ENCODE measurements around the gene ZNF19. TPM values are rescaled to one million over a fixed set of nuclear protein-coding genes. Genes with fewer than 3 reads are reported as not detected.

Gene ZNF19
- total RNA-seq, 8 experiments from 2014 or later = 2.5 to 27.6 (median 8.1) TPM

DNA sequence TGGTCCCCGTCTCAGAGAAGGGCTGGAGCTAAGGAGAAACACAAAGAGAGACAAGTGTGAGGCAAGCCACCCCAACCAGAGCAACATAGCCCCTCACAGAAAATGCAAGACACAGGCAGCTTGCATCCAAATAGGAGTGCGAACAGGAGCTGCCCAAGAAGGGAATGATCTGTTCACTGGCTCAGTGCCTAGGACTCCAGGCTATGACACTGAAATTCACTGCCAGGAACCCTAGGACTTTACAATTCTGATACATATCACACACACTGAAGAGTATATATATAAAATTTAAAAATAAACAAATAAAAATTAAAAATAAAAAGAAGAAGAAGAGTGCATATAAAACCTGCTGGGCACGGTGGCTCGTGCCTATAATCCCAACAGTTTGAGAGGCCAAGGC lies 32.3 kb downstream of the ZNF19 start:
- in situ Hi-C loops (cut with MboI; ENCODE audit: low pct_unique_long_range_greater_than_20kb in 2 of 9, low sequenced_read_pairs in 9 of 9, unreplicated experiment in 9 of 9) = no loop called here
- Histone ChIP-seq H3K4me3 (no peak overlapping the region), H3K27ac (no peak overlapping the region), H3K4me1 (replicated peaks in 1 of 2) (peaks cover 8 to 11% of the 10 kb centered on the region in 2 donors)
- 67 to 100% (median 93%) methylated on average over 1 to 4 of the region's 4 CpGs; no CpG with 5 or more reads in 1 of the 10 experiments for WGBS, 10 experiments
- no peak for ATAC-seq (replicated peaks in 6 of 8)

DNA sequence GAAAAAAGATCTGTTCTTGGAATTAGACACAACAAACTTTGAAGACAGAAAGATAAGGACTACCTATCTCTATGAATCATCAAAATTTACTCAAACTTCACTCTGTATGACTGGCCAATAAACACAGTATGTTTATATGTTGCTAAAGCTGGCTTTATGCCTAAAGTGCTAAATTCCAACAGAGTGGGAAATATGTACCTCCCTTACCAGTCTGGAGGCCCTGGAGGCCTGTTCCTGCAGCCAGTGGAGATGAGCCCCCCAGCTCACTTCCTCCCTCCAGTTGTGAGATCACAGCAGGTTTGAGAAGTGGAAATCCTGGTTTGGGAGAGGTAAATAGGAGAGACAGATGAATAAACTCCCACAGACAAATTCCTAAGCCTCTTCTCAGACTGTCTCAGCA lies 36.1 kb downstream of the ZNF19 start:
- in situ Hi-C loops (cut with MboI; ENCODE audit: low pct_unique_long_range_greater_than_20kb in 2 of 9, low sequenced_read_pairs in 9 of 9, unreplicated experiment in 9 of 9) = no loop called here
- no peak for ATAC-seq (replicated peaks in 6 of 8)
- Histone ChIP-seq H3K27ac (no peak overlapping the region), H3K4me1 (replicated peaks in 1 of 2) (no peaks in the 10 kb centered on the region), H3K4me3 (no peak overlapping the region)

DNA sequence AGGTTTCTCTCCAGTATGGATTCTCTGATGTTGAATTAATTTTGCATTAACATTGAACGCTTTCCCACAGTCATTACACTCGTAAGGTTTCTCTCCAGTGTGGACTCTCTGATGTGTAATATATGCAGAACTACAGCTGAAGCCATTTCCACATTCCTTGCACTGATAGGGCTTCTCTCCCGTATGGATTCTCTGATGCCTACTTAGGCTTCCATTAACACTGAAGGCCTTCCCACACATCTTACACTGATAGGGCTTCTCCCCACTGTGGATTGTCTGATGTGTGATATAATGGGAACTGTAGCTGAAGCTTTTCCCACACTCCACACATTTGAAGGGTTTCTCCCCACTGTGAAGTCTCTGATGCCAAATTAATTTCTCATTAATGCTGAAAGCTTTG lies 40.1 kb downstream of the ZNF19 start:
- H3K4me1 ChIP-seq (replicated peaks in 1 of 2) = no peaks in the 10 kb centered on the region
- in situ Hi-C loops (cut with MboI; ENCODE audit: low pct_unique_long_range_greater_than_20kb in 2 of 9, low sequenced_read_pairs in 9 of 9, unreplicated experiment in 9 of 9) = loop anchor here in 1 of 9 experiments (25.0 kb wide), 1 partner anchor 163 kb away; no protein-coding TSS in a partner anchor
- H3K27ac ChIP-seq = no peak overlapping the region
- no peak overlapping the region for H3K4me3 ChIP-seq
- no peak for ATAC-seq (replicated peaks in 6 of 8)
- WGBS, 10 experiments = 90 to 100% (median 96%) methylated on average over 1 to 3 of the region's 3 CpGs; no CpG with 5 or more reads in 4 of the 10 experiments

DNA sequence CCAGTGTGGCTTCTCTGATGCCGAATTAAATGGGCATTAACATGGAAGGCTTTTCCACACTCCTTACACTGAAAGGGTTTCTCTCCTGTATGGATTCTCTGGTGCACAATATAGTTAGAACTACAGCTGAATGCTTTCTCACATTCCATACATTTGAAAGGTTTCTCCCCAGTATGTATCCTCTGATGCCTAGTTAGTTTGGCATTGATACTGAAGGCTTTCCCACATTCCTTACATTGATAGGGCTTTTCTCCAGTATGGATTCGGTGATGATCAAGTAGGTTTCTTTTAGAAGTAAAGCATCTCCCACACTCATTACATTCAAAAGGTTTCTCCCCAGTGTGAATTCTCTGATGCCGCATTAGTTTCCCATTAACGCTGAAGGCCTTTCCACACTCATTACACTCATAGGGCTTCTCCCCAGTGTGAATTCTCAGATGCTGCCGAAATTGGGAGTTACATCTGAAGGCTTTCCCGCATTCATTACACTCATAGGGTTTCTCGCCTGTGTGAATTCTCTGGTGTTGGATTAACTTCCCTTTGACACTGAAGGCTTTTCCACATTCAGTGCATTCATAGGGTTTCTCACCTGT lies 40.8 kb downstream of the ZNF19 start:
- Histone ChIP-seq H3K27ac (no peak overlapping the region), H3K4me1 (replicated peaks in 1 of 2) (no peaks in the 10 kb centered on the region)

DNA sequence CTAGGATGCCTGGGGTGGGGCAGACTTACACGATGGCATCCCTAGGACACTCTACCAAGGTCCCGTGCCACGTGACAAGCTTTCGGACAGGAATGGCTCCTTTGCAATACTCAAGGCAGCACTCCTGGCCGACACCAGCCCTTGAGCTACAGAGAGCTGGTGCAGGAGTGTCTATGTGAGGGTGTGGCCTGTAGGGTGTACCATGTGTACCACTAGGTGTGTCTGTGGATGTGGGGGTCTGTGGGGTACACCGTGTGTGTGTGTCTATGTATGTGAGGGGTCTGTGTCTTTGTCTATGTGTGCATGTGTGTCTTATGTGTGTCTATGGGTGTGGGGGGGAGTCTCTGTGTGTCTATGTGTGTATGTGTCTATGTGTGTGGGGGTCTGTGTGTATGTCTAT lies 45.4 kb downstream of the ZNF19 start:
- H3K4me3 ChIP-seq = no peak overlapping the region
- WGBS, 10 experiments = 60 to 100% (median 86%) methylated on average over 1 to 3 of the region's 6 CpGs; no CpG with 5 or more reads in 5 of the 10 experiments
- H3K27ac ChIP-seq = no peak overlapping the region
- no peak for ATAC-seq (replicated peaks in 6 of 8)
- no peaks in the 10 kb centered on the region for H3K4me1 ChIP-seq (replicated peaks in 1 of 2)
- in situ Hi-C loops (cut with MboI; ENCODE audit: low pct_unique_long_range_greater_than_20kb in 2 of 9, low sequenced_read_pairs in 9 of 9, unreplicated experiment in 9 of 9) = loop anchor here in 1 of 9 experiments (25.0 kb wide), 1 partner anchor 169 kb away; no protein-coding TSS in a partner anchor

More for the DNA sequence above, 40.8 kb downstream of the ZNF19 start:
- in situ Hi-C loops (cut with MboI; ENCODE audit: low pct_unique_long_range_greater_than_20kb in 2 of 9, low sequenced_read_pairs in 9 of 9, unreplicated experiment in 9 of 9) = loop anchor here in 1 of 9 experiments (25.0 kb wide), 1 partner anchor 164 kb away; no protein-coding TSS in a partner anchor
- ATAC-seq (replicated peaks in 6 of 8) = no peak
- 92 to 100% (median 97%) methylated on average over 1 to 7 of the region's 7 CpGs; no CpG with 5 or more reads in 2 of the 10 experiments for WGBS, 10 experiments
- no peak overlapping the region for H3K4me3 ChIP-seq

DNA sequence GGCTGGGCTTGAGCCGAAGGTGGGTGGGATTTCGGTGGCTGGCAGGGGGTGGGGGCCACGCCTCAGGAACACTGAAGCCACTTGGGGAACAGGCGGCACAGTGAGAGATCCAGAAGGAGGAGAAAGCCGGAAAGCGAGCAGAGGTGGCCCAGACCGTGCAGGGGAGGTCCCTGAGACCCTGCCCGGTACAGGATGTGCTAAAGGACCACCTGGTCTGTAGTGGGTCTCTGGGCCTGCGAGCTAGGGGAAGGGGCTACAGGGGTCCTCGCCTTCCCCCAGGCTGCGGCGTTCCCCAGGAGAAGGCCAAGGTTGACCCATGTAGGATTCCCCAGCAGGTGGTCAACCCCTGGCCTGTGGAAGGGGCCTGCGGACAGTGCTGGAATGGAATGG lies 47.1 kb downstream of the ZNF19 start, which contains the start of gene TLE7:
Gene TLE7, minus strand, starts transcription at position 4 of the 390 bp plus-strand sequence. CDS start 8,730 bp downstream, outside the sequence.
- Histone ChIP-seq H3K27ac (no peak within 1 kb of the TSS), H3K4me1 (replicated peaks in 1 of 2) (no peaks in the 10 kb centered on the region), H3K4me3 (no peak within 1 kb of the TSS)
- ATAC-seq (replicated peaks in 6 of 8) = no peak
- no CpG with 5 or more reads among the region's 13 CpGs for WGBS, 10 experiments
- in situ Hi-C loops (cut with MboI; ENCODE audit: low pct_unique_long_range_greater_than_20kb in 2 of 9, low sequenced_read_pairs in 9 of 9, unreplicated experiment in 9 of 9) = loop anchor here in 1 of 9 experiments (25.0 kb wide), 1 partner anchor 170 kb away; no protein-coding TSS in a partner anchor

DNA sequence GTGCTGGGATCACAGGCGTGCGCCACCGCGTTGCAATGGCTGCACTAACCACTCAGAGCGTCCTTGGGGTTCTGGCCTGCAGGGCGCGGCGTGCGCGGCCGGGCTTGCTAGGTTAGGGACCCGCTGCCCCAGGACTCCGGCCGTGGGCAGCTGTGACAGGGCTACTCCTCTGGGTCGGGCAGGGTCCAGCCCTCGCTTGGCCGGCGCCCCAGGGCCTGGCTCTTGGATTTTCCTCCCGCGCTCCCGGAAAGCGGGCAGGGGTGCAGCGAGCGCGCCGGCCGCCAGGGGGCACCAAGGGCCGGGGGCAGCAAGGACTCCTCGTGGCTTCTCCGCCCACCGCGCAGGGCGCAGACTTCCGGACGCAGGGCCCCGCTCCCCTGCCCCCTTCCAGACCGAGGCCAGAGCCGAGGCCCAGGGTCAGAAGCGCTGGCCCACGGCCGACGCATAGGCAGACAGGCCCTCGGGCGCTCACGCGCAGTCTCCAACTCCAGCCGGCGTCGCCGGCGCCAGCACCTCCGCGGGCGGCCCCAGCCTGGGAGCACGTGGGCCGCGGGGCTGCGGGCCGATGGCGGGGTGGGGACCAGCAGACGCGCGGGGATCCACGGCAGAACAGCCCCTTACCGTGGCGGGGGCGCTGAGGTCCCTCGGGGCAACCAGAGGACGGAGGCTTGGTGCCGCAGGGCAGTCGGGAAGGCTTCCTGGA lies 47.6 kb downstream of the ZNF19 start:
- Histone ChIP-seq H3K27ac (no peak overlapping the region), H3K4me1 (replicated peaks in 1 of 2) (no peaks in the 10 kb centered on the region), H3K4me3 (no peak overlapping the region)
- no peak for ATAC-seq (replicated peaks in 6 of 8)
- in situ Hi-C loops (cut with MboI; ENCODE audit: low pct_unique_long_range_greater_than_20kb in 2 of 9, low sequenced_read_pairs in 9 of 9, unreplicated experiment in 9 of 9) = loop anchor here in 1 of 9 experiments (25.0 kb wide), 1 partner anchor 171 kb away; no protein-coding TSS in a partner anchor
- 30 to 90% (median 60%) methylated on average over 2 to 7 of the region's 71 CpGs; no CpG with 5 or more reads in 7 of the 10 experiments for WGBS, 10 experiments

DNA sequence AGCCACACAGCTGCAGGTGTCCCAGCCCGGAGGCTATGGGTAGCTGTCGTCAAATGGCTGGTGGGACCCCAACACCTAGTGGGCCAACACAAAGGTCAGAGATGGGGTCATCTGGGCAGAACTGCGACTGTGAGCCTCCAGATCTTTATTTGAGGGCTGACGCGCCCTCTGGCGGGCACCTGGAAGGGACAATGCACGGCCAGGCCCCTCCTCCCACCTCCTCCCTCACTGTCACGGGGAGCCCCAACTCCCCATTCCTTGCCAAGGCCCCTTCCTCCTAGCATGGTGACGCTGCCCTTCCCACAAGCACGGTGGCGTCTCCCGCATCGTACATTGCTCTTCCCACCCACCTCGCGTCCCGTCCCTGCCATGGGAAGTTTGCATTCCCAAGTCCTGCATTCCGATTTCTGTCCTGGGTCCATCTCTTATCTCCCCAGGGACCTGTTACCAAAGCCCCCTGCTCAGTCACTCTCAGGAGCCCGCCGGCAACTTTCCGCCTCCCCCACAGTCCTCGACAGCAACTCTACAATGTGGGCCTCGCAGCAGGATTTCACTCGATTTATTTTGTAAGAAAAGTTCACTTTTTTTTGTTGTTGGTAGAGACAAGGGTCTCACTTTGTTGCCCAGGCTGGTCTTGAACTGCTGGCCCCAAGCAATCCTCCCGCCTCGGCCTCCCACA lies 48.3 kb downstream of the ZNF19 start:
- no peak for ATAC-seq (replicated peaks in 6 of 8)
- Histone ChIP-seq H3K4me1 (replicated peaks in 1 of 2) (no peaks in the 10 kb centered on the region), H3K4me3 (no peak overlapping the region), H3K27ac (no peak overlapping the region)
- in situ Hi-C loops (cut with MboI; ENCODE audit: low pct_unique_long_range_greater_than_20kb in 2 of 9, low sequenced_read_pairs in 9 of 9, unreplicated experiment in 9 of 9) = loop anchor here in 1 of 9 experiments (25.0 kb wide), 1 partner anchor 171 kb away; no protein-coding TSS in a partner anchor
- 20 to 95% (median 69%) methylated on average over 1 to 16 of the region's 25 CpGs; no CpG with 5 or more reads in 2 of the 10 experiments for WGBS, 10 experiments

DNA sequence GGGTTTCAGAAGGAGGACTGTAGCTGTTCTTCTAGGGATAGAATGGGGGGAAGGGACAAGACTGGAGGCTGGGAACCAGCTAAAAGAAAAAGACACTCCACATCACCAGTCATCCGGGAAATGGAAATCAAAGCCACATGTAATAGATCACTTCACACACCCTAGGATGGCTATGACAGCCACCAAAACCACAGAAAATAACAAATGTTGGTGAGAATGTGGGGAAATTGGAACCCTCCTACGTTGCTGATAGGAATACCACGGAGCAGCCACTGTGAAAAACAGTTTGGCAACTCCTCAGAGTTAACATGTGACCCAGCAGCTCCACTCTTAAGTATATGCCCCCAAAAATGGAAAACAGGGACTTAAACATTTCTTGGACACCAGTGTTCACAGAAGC lies 49.6 kb downstream of the ZNF19 start:
- peak in 1 of 8 experiments; percentile 52 for ATAC-seq (replicated peaks in 6 of 8)
- H3K4me3 ChIP-seq = no peak overlapping the region
- H3K4me1 ChIP-seq (replicated peaks in 1 of 2) = no peaks in the 10 kb centered on the region
- in situ Hi-C loops (cut with MboI; ENCODE audit: low pct_unique_long_range_greater_than_20kb in 2 of 9, low sequenced_read_pairs in 9 of 9, unreplicated experiment in 9 of 9) = loop anchor here in 1 of 9 experiments (25.0 kb wide), 1 partner anchor 173 kb away; no protein-coding TSS in a partner anchor
- 0 to 38% (median 21%) methylated on average over 1 to 3 of the region's 3 CpGs; no CpG with 5 or more reads in 6 of the 10 experiments for WGBS, 10 experiments
- H3K27ac ChIP-seq = no peak overlapping the region

DNA sequence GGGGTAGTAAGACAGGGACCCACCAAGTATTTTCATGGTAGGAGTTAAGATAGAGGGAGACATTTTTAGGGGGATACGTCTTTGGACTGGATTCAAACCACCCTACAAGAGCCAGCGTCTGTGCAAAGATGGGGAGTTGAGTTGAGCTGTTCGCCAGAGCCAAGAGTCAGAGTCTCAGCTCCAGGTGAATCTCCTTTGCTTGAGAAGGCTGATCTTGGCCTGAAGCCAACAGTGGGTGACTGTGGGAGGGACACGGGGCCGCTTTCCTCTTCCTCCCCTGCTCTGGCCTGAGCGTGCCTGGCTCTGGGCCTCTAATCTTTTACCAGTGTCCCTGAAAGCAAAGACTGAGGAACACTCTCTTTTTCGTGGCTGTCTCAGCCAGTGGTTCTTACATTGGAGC lies 52.7 kb downstream of the ZNF19 start:
- in situ Hi-C loops (cut with MboI; ENCODE audit: low pct_unique_long_range_greater_than_20kb in 2 of 9, low sequenced_read_pairs in 9 of 9, unreplicated experiment in 9 of 9) = loop anchor here in 1 of 9 experiments (25.0 kb wide), 1 partner anchor 176 kb away; no protein-coding TSS in a partner anchor
- ATAC-seq (replicated peaks in 6 of 8) = no peak
- 0 to 92% (median 40%) methylated on average over 1 to 5 of the region's 7 CpGs; no CpG with 5 or more reads in 3 of the 10 experiments for WGBS, 10 experiments
- Histone ChIP-seq H3K27ac (no peak overlapping the region), H3K4me3 (no peak overlapping the region), H3K4me1 (replicated peaks in 1 of 2) (no peaks in the 10 kb centered on the region)

DNA sequence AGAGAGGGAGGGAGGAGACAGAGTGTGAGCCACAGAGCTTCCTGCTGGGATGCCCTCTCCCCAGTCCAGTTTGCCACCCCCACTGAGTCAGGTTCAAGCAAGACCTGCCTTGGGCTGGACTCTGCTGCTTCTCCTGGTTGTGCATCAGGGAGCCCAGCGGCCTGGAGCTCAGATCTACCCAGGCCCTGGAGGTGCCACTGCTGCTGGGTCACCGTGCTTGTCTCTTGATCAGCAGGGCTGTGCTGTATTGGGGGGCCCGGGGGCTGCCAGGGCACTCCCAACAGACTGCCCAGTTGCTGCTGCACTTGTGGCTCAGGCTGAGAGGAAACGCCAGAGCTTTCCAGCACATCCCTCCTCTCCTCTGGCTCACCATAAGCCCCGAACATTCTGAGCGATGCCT lies 56.2 kb downstream of the ZNF19 start:
- Histone ChIP-seq H3K4me1 (replicated peaks in 1 of 2) (no peaks in the 10 kb centered on the region), H3K4me3 (no peak overlapping the region), H3K27ac (no peak overlapping the region)
- ATAC-seq (replicated peaks in 6 of 8) = no peak
- WGBS, 10 experiments = 0 to 63% (median 52%) methylated on average over 2 to 5 of the region's 6 CpGs; no CpG with 5 or more reads in 6 of the 10 experiments
- in situ Hi-C loops (cut with MboI; ENCODE audit: low pct_unique_long_range_greater_than_20kb in 2 of 9, low sequenced_read_pairs in 9 of 9, unreplicated experiment in 9 of 9) = loop anchor here in 1 of 9 experiments (25.0 kb wide), 1 partner anchor 179 kb away; no protein-coding TSS in a partner anchor

DNA sequence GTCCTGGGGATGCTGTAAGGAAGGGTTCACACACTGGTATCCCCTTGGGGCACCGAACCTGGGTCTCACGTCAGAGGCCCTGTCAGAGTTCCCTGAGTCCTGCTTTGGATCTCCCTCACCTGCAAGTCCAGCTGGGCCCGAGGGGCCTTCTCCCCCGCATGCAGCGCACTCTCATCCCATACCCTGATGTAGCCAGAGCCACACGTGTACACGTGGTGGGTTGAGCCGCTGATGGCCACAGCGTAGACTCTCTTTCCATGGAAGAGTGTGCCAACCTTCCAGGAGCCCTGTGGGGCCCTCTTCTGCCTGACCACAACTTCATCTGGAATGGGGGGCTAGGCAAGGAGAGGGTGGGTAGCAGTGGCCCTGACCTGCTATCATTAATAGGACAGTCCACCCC lies 57.1 kb downstream of the ZNF19 start:
- Histone ChIP-seq H3K27ac (no peak overlapping the region), H3K4me3 (no peak overlapping the region), H3K4me1 (replicated peaks in 1 of 2) (no peaks in the 10 kb centered on the region)
- no peak for ATAC-seq (replicated peaks in 6 of 8)
- WGBS, 10 experiments = 50 to 87% (median 80%) methylated on average over 2 to 8 of the region's 9 CpGs; no CpG with 5 or more reads in 6 of the 10 experiments
- in situ Hi-C loops (cut with MboI; ENCODE audit: low pct_unique_long_range_greater_than_20kb in 2 of 9, low sequenced_read_pairs in 9 of 9, unreplicated experiment in 9 of 9) = loop anchor here in 1 of 9 experiments (25.0 kb wide), 1 partner anchor 180 kb away; no protein-coding TSS in a partner anchor
